HG03442 (cell line): ENCODE results near the gene NPHP4.
"Not testable (repeated sequence)": the region's sequence is repeated elsewhere in the genome, so short reads cannot be mapped to it uniquely, and the experiment has no call there.

Experiments
- ATAC-seq: cut with Tn5 transposase; IDR thresholded peaks from one replicate; pipeline ENCODE4 v1.9.1; 2021; ENCODE audit warnings: mild to moderate bottlenecking, moderate library complexity; ENCODE audit not compliant: unreplicated experiment

NPHP4 gene

GRCh38 chr1:5901841-5902240 lies 90.4 kb downstream of the NPHP4 start:
- no peak for ATAC-seq

- ATAC-seq: no peak
Measured at GRCh38 chr1:5901150-5901549, 91.1 kb downstream of the NPHP4 start.

GRCh38 chr1:5898266-5898665 lies 94.0 kb downstream of the NPHP4 start:
- ATAC-seq: no peak

- no peak for ATAC-seq
Measured at GRCh38 chr1:5896706-5897660, 95.2 kb downstream of the NPHP4 start.

- no peak for ATAC-seq
Measured at GRCh38 chr1:5895446-5896406, 96.5 kb downstream of the NPHP4 start.

- not testable (repeated sequence) for ATAC-seq
Measured at GRCh38 chr1:5893699-5894278, 98.4 kb downstream of the NPHP4 start.

- no peak for ATAC-seq
Measured at GRCh38 chr1:5892329-5892728, 99.9 kb downstream of the NPHP4 start.

GRCh38 chr1:5891736-5892135 lies 100.5 kb downstream of the NPHP4 start:
- ATAC-seq: no peak

GRCh38 chr1:5891137-5891536 lies 101.1 kb downstream of the NPHP4 start:
- ATAC-seq: no peak

- no peak for ATAC-seq
Measured at GRCh38 chr1:5890346-5891106, 101.7 kb downstream of the NPHP4 start.

GRCh38 chr1:5889901-5890300 lies 102.3 kb downstream of the NPHP4 start:
- ATAC-seq: no peak

- ATAC-seq: no peak
Measured at GRCh38 chr1:5889462-5889861, 102.8 kb downstream of the NPHP4 start.

GRCh38 chr1:5888606-5889211 lies 103.5 kb downstream of the NPHP4 start:
- ATAC-seq: no peak

- ATAC-seq: no peak
Measured at GRCh38 chr1:5887971-5888361, 104.3 kb downstream of the NPHP4 start.

- no peak for ATAC-seq
Measured at GRCh38 chr1:5887349-5887970, 104.8 kb downstream of the NPHP4 start.

GRCh38 chr1:5886541-5887348 lies 105.5 kb downstream of the NPHP4 start:
- ATAC-seq: no peak

- no peak for ATAC-seq
Measured at GRCh38 chr1:5886140-5886483, 106.1 kb downstream of the NPHP4 start.

- ATAC-seq: no peak
Measured at GRCh38 chr1:5885471-5886139, 106.6 kb downstream of the NPHP4 start.
